HG03378 (cell line): ENCODE data around the gene BTNL9.
"Not testable (repeated sequence)": the region's sequence is repeated elsewhere in the genome, so short reads cannot be mapped to it uniquely, and the experiment has no call there.

Source experiments
- ATAC-seq: cut with Tn5 transposase; IDR thresholded peaks from one replicate; pipeline ENCODE4 v1.9.1; 2021; ENCODE audit warnings: mild to moderate bottlenecking, moderate library complexity; ENCODE audit not compliant: unreplicated experiment

Gene BTNL9

GRCh38 chr5:181097759-181098491 is 57.9 kb downstream of the BTNL9 start:
- ATAC-seq = not testable (repeated sequence)

GRCh38 chr5:181098762-181099601 is 58.9 kb downstream of the BTNL9 start:
- ATAC-seq = no peak

- no peak for ATAC-seq
These were observed 59.6 kb downstream of the BTNL9 start for GRCh38 chr5:181099602-181100086.

DNA sequence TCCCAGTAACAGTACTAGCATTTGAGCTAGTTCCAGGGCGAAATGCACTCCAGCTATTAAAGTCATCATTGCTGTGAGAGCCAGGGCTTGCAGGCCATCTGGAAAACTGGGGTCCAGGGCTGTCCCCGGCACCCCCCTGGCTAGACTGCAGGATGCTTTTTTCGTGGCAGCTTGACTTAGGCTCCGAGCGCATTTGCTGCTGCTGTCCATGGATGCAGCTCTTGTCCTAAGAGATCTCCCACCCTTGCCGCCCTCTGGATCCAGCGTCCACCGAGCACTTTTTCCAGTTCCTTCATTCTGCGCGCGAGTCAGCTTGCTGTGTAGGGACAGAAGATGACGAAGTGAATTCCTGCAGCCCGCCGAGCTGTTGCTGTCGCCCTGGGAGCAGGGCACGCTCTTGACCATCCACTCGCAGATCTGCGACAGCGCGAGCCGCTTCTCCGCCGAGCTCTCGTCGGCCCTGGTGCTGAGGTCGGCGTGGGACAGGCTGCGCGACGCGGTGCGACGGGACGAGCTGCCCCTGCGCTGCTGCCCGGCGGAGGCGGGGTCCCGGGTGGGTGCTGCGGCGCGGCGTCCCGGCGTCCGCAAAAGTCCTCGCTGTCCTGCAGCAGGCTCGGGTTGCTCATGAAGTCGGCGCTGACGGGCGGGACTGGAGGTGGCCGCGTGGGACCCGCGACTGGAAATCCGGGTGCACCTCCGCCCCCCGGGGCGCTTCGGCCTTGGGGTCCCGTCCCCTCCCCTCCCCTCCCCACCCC is 60.2 kb downstream of the BTNL9 start:
- ATAC-seq = no peak

GRCh38 chr5:181101030-181101641 is 61.1 kb downstream of the BTNL9 start:
- not testable (repeated sequence) for ATAC-seq

- ATAC-seq = not testable (repeated sequence)
These were observed 62.0 kb downstream of the BTNL9 start for GRCh38 chr5:181101930-181102674.

GRCh38 chr5:181104259-181104568 is 64.1 kb downstream of the BTNL9 start:
- ATAC-seq = not testable (repeated sequence)

DNA sequence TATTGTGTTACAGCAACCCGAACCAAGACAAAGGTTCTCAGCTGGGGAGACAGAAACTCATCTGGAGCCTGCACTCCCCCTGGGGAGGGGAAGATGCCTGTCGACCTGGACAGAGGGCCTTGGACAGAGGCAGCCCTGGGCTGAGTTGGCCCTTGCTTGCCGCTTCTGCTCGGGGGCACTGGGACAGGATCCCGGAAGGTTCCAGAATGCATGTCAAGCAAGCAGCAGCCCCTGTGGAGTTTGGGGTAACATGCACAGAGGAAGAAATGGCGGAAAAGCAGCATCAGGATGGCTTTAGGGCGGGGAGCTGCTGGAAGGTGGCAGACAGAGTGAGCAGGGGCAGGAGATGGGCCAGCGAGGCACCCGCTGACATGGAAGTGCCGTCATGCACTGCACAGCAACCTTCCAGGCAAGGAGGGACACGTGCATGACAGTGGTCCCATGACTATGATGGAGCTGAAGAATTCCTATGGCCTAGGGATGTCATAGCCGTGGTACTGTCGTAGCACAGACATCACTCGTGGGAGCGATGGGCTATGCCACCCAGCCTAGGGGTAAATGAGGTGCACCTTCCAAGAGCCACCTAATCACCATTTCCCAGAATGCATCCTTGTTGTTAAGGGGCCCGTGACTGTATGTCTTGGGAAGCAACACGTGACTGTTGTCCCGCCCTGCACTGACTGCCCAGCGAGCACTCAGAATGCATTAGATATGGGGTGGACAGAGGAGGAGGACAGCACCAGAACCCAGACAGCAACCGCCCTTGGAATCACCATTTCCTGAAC is 64.7 kb downstream of the BTNL9 start:
- not testable (repeated sequence) for ATAC-seq

- no peak for ATAC-seq
These were observed 65.4 kb downstream of the BTNL9 start for GRCh38 chr5:181105391-181106025.

DNA sequence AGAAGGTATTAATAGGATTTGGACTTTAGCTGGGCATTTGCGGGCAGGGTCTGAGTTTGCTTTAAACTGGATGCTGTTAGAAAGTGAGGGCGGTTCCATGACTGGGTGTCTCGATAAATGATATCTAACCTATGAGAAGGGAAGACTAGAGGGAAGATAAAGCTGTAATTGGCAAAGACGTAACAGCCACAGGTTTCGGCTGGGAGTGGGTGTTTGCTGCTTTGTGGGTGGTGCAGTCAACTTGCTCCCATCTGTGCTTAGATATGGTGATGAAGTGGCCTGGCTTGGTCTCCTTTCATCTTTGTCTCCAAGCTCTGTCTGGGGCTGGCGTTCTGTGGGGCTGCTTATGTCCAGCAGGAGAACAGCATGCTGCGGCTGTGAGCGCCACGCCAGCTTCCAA is 67.6 kb downstream of the BTNL9 start:
- no peak for ATAC-seq

DNA sequence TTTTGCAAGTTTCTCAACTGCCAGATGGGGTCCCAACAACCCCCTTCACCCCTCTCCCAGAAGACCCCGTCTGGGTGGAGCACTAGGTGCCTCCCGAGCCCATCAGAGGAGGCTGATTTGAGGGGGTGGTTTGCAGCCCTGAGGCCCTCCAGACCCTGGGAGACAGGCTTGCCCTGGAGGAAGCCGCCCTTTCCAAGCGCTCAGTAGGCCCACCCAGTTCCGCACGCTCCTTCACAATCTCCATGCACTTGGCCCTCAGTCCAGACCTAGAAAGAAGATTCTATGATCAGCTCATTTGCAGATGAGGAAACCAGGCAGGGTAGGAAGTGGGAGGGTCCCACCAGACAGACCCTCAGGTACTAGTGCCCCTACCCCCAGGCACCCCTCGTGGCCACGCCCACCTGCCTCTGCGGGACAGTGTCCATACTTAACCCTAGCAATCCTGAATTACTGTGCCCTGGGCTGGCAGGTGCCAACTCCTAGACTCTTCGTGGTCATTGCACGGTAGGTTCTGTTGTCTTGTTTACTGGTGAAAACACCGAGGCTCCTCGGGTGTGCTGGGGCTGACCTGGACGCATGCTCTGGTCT is 68.6 kb downstream of the BTNL9 start:
- ATAC-seq = no peak

DNA sequence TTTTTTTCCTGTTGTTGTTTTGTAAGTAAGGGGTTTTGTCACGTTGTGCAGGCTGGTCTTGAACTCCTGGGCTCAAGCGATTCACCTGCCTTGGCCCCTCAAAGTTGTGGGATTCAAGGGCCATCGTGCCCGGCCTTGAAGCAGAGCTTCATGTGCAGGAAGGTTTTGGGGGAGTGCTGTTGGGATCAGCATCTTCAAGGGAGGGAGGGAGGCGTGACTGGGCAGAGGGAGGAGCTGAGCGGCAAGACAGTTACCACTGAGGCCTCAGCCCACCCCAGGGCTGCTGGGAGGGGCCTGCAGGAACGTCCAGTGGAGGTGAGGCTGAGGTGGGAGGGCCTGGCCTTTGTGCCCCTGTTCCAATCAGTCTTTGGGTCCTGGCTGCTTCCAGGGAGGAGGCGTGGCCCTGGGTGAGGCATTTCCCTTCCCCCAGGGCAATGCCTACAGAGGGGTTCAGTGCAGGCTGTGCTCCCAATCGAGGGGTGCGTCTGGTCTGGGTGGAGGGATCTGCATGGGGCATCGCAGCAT is 69.5 kb downstream of the BTNL9 start:
- no peak for ATAC-seq

DNA sequence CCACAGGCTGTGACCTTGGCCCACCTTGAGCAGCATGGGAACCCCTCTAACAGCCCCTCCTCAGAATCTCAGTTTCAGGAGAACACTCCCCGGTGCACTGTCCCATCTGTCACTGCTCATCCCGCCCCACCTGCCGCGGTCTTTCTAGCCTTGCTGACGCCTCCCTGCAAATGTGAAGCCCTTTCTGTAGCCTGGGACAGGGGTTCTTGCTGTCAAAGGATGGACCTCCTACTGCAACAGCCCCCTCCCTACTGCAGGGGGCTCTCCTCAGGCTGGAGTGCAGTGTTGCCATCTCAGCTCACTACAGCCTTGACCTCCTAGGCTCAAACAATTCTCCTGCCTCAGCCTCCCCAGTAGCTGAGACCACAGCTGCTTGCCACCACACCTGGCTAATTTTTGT is 70.9 kb downstream of the BTNL9 start:
- no peak for ATAC-seq
